Stimulated activated CD4-positive, alpha-beta T cell treated with anti-CD3 and anti-CD28 coated beads, Interleukin-12 subunit alpha, Interleukin-12 subunit beta, amount 100 ng/mL, for 24 hours (primary cell): ENCODE data around the gene SLC35D3.
"Not testable (repeated sequence)": the region's sequence is repeated elsewhere in the genome, so short reads cannot be mapped to it uniquely, and the experiment has no call there.

ENCODE experiments used
- DNase-seq, 2 experiments: peaks; one replicate each; pipeline ENCODE4 v3.0.0-alpha.2; 2020; ENCODE audit warnings: low read depth in 2 of 2

SLC35D3 gene

GRCh38 chr6:136964398-136964797, 42.3 kb downstream of the SLC35D3 start:
- no peak for DNase-seq

GRCh38 chr6:136967876-136968752, 46.0 kb downstream of the SLC35D3 start:
- DNase-seq: peak; percentile 20 to 62

GRCh38 chr6:136968837-136969236, 46.7 kb downstream of the SLC35D3 start:
- no peak for DNase-seq

- DNase-seq: no peak
Measured at GRCh38 chr6:136969433-136969832, 47.3 kb downstream of the SLC35D3 start.

GRCh38 chr6:136969930-136970329, 47.8 kb downstream of the SLC35D3 start:
- no peak for DNase-seq

GRCh38 chr6:136971609-136972008, 49.5 kb downstream of the SLC35D3 start:
- no peak for DNase-seq

GRCh38 chr6:136973781-136974180, 51.7 kb downstream of the SLC35D3 start:
- DNase-seq: not testable (repeated sequence)
